Ascending aorta (tissue), 2 donors: ENCODE data around the gene TKT. TPM values are rescaled to one million over a fixed set of nuclear protein-coding genes. Genes with fewer than 3 reads are reported as not detected.

Experiments used
- DNase-seq, 2 donors: peaks; one replicate each; pipeline ENCODE4 v3.0.0-alpha.2; 2019; ENCODE audit warnings: low spot score in 2 of 2
- H3K27ac ChIP-seq, 2 donors: fragments of 200-600 bp; sonication (generic); one replicate each; pipeline ENCODE4 v1.5.1; 2016 to 2017; ENCODE audit warnings: mild to moderate bottlenecking in 1 of 2
- H3K27me3 ChIP-seq: fragments of 200-600 bp; sonication (generic); one replicate; pipeline ENCODE4 v1.5.1; 2017
- H3K36me3 ChIP-seq, 2 donors: fragments of 200-600 bp; sonication (generic); one replicate each; pipeline ENCODE4 v1.5.1; 2016
- H3K4me1 ChIP-seq, 2 donors: fragments of 200-600 bp; sonication (generic); one replicate each; pipeline ENCODE4 v1.5.1; 2016 to 2017; ENCODE audit warnings: mild to moderate bottlenecking in 1 of 2
- H3K4me3 ChIP-seq, 2 donors: fragments of 200-600 bp; sonication (generic); one replicate each; pipeline ENCODE4 v1.5.1; 2016 to 2017; ENCODE audit warnings: mild to moderate bottlenecking in 1 of 2
- H3K9me3 ChIP-seq, 2 donors: fragments of 200-600 bp; sonication (generic); one replicate each; pipeline ENCODE4 v1.5.1; 2016
- CTCF ChIP-seq, 3 experiments: fragments of 200-600 bp in 2 of 3; fragments of 450-650 bp in 1 of 3; sonication (generic) in 2 of 3; IDR thresholded peaks; one replicate each; pipeline ENCODE4 v1.5.1; 2016 to 2019; ENCODE audit warnings: antibody characterized with exemption in 3 of 3, mild to moderate bottlenecking in 1 of 3, moderate library complexity in 1 of 3
- intact Hi-C: fragments of 100-400 bp; cut with DNase I; formaldehyde crosslinking; loops from one replicate; pipeline ENCODE4 v1.15.1; 2023
- total RNA-seq: library from RNA; depleted of rRNA; stranded (reverse); fragments of >200 nt; gene quantifications from one replicate; pipeline ENCODE4 v1.1.0, GENCODE V29; 2016

The TKT gene
- total RNA-seq, 1 donor from 2014 or later = 219 TPM

- Histone ChIP-seq H3K36me3 (peaks cover 15 to 17% of the 10 kb centered on the region in 2 donors), H3K9me3 (no peaks in the 10 kb centered on the region), H3K4me1 (no peaks in the 10 kb centered on the region), H3K27ac (no peak overlapping the region), H3K4me3 (no peak overlapping the region), H3K27me3 (no peaks in the 10 kb centered on the region)
- intact Hi-C loops = loop anchor here (2.0 kb wide), 1 partner anchor 491 kb away; no protein-coding TSS in a partner anchor
- DNase-seq = peak in 1 of 2 donors; percentile 86
- TF ChIP-seq CTCF (IDR thresholded peaks at IDR 0.05) = peak; percentile 73 to 90 (median 89)
Observed at GRCh38 chr3:53219895-53220483, 35.8 kb downstream of the TKT start.

GRCh38 chr3:53218131-53218530 is 37.7 kb downstream of the TKT start:
- Histone ChIP-seq H3K4me3 (no peak overlapping the region), H3K36me3 (no peaks in the 10 kb centered on the region), H3K27me3 (no peaks in the 10 kb centered on the region), H3K27ac (no peak overlapping the region), H3K9me3 (no peaks in the 10 kb centered on the region), H3K4me1 (no peaks in the 10 kb centered on the region)
- no peak for TF ChIP-seq CTCF (IDR thresholded peaks at IDR 0.05)
- intact Hi-C loops = no loop called here
- DNase-seq = no peak

GRCh38 chr3:53217175-53217574 is 38.6 kb downstream of the TKT start:
- Histone ChIP-seq H3K4me3 (no peak overlapping the region), H3K36me3 (no peaks in the 10 kb centered on the region), H3K27me3 (no peaks in the 10 kb centered on the region), H3K27ac (no peak overlapping the region), H3K4me1 (no peaks in the 10 kb centered on the region), H3K9me3 (no peaks in the 10 kb centered on the region)
- TF ChIP-seq CTCF (IDR thresholded peaks at IDR 0.05) = no peak
- intact Hi-C loops = no loop called here
- no peak for DNase-seq

- H3K4me1 ChIP-seq = no peaks in the 10 kb centered on the region
- no peak for TF ChIP-seq CTCF (IDR thresholded peaks at IDR 0.05)
- no peaks in the 10 kb centered on the region for H3K27me3 ChIP-seq
- H3K36me3 ChIP-seq = no peaks in the 10 kb centered on the region
- H3K4me3 ChIP-seq = no peak overlapping the region
- no peak overlapping the region for H3K27ac ChIP-seq
- intact Hi-C loops = no loop called here
- DNase-seq = no peak
- H3K9me3 ChIP-seq = no peaks in the 10 kb centered on the region
Observed at GRCh38 chr3:53216723-53217122, 39.1 kb downstream of the TKT start.

- H3K36me3 ChIP-seq = no peaks in the 10 kb centered on the region
Observed at GRCh38 chr3:53215816-53216215, 40.0 kb downstream of the TKT start.

More at GRCh38 chr3:53215816-53216215, 40.0 kb downstream of the TKT start:
- Histone ChIP-seq H3K4me1 (no peaks in the 10 kb centered on the region), H3K4me3 (no peak overlapping the region), H3K9me3 (no peaks in the 10 kb centered on the region), H3K27ac (no peak overlapping the region), H3K27me3 (no peaks in the 10 kb centered on the region)
- TF ChIP-seq CTCF (IDR thresholded peaks at IDR 0.05) = no peak
- intact Hi-C loops = no loop called here
- DNase-seq = no peak
